22Rv1 (cell line): Measurements from ENCODE around the gene GMIP.
"Not testable (repeated sequence)": the region's sequence is repeated elsewhere in the genome, so short reads cannot be mapped to it uniquely, and the experiment has no call there.

Experiments
- H3K27ac ChIP-seq: fragments of 450-650 bp; 2 replicates; pipeline ENCODE4 v1.5.1; 2017
- CTCF ChIP-seq: fragments of 450-650 bp; IDR thresholded peaks from 2 replicates; pipeline ENCODE4 v1.5.1; 2017; ENCODE audit warnings: mild to moderate bottlenecking
- ZFX ChIP-seq: fragments of 450-650 bp; IDR thresholded peaks from 2 replicates; pipeline ENCODE4 v1.6.1; 2017; ENCODE audit warnings: antibody characterized with exemption, borderline replicate concordance

GMIP gene

GRCh38 chr19:19602136-19602712, 41.2 kb downstream of the GMIP start:
- H3K27ac ChIP-seq = no peak overlapping the region
- no peak for TF ChIP-seq CTCF
- TF ChIP-seq ZFX = no peak

GRCh38 chr19:19600793-19601330, 42.6 kb downstream of the GMIP start:
- TF ChIP-seq CTCF (no peak), ZFX (no peak)

GRCh38 chr19:19598728-19599451, 44.6 kb downstream of the GMIP start:
- H3K27ac ChIP-seq = not testable (repeated sequence)

More at GRCh38 chr19:19600793-19601330, 42.6 kb downstream of the GMIP start:
- no peak overlapping the region for H3K27ac ChIP-seq

- TF ChIP-seq ZFX = no peak
- TF ChIP-seq CTCF = no peak
- H3K27ac ChIP-seq = no peak overlapping the region
Measured at GRCh38 chr19:19597809-19598306, 45.6 kb downstream of the GMIP start.

- no peak overlapping the region for H3K27ac ChIP-seq
- TF ChIP-seq CTCF = no peak
- TF ChIP-seq ZFX = no peak
Measured at GRCh38 chr19:19595171-19595701, 48.2 kb downstream of the GMIP start.

- TF ChIP-seq CTCF (no peak), ZFX (no peak)
- no peak overlapping the region for H3K27ac ChIP-seq
Measured at GRCh38 chr19:19594381-19594780, 49.1 kb downstream of the GMIP start.

- TF ChIP-seq CTCF (no peak), ZFX (no peak)
- H3K27ac ChIP-seq = no peak overlapping the region
Measured at GRCh38 chr19:19592690-19593089, 50.8 kb downstream of the GMIP start.
